Suppressor macrophage (primary cell): ENCODE measurements around the gene SLC44A5.

ENCODE experiments used
- DNase-seq, 4 experiments: peaks; one replicate each; pipeline ENCODE4 v3.0.0-alpha.2; 2020 to 2022

The SLC44A5 gene

GRCh38 chr1:75172556-75172955, 438.4 kb downstream of the SLC44A5 start:
- DNase-seq: no peak

- no peak for DNase-seq
These were observed 439.0 kb downstream of the SLC44A5 start for GRCh38 chr1:75171876-75172275.

GRCh38 chr1:75170981-75171380, 439.9 kb downstream of the SLC44A5 start:
- no peak for DNase-seq

DNA sequence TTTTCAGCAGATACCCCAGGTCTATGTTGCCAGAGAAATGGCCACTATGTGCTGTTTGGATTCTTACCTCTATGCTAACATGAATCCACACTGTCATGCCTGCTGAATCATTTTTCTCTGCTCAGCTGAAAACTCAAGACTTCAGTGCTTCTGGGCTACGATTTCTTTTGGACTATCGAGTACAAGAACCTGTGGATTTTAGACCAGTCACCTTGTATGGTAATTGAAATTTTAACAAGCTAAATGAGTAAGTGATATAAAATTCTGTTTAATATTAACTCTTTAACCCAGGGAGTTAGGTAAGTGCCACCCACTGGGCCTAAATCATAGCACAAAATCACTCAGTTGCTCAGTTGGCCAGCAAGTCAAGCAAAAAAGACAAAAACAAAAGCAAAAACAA, 440.9 kb downstream of the SLC44A5 start:
- DNase-seq: no peak

GRCh38 chr1:75166821-75167220, 444.1 kb downstream of the SLC44A5 start:
- no peak for DNase-seq

GRCh38 chr1:75165264-75165663, 445.6 kb downstream of the SLC44A5 start:
- no peak for DNase-seq

- DNase-seq: no peak
These were observed 451.8 kb downstream of the SLC44A5 start for GRCh38 chr1:75159154-75159553.
